Occipital lobe (tissue), 2 donors: ENCODE results near the gene AKT1. TPM values are rescaled to one million over a fixed set of nuclear protein-coding genes. Genes with fewer than 3 reads are reported as not detected.
"Not testable (repeated sequence)": the region's sequence is repeated elsewhere in the genome, so short reads cannot be mapped to it uniquely, and the experiment has no call there.

Source experiments
- DNase-seq: peaks from one replicate; lab custom pipeline; 2025; lab: John Stamatoyannopoulos, UW
- total RNA-seq: library from RNA; depleted of rRNA; stranded (reverse); fragments of >200 nt; gene quantifications from one replicate; pipeline ENCODE4 v1.2.3, GENCODE V29; 2014

Gene AKT1
- total RNA-seq, 1 donor from 2014 or later, result 102 TPM

GRCh38 chr14:104739546-104740516, 55.7 kb downstream of the AKT1 start:
- DNase-seq, result no peak

DNA sequence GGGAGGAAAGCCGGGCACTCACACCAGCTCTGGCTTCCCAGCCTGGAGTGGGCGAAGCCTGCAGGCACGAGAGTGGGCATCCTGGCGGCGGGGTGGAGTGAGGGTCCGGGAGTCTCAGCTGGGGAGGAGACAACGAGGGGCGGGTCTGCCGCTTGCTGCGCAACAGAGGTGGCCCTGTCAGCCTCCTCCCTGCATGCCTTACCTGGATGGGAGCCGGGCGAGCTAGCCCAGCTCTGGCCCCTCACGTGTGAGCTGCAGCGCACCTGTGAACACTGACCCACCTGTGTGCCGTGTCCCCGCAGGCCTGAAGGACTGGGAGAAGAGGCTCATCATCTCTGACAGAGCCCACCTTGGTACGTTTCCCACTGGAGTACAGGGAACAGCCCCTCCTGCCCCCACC, 56.5 kb downstream of the AKT1 start:
- no peak for DNase-seq

- DNase-seq, result no peak
Measured at GRCh38 chr14:104738375-104739019, 57.1 kb downstream of the AKT1 start.

GRCh38 chr14:104735830-104736642, 59.5 kb downstream of the AKT1 start:
- peak; percentile 51 for DNase-seq

DNA sequence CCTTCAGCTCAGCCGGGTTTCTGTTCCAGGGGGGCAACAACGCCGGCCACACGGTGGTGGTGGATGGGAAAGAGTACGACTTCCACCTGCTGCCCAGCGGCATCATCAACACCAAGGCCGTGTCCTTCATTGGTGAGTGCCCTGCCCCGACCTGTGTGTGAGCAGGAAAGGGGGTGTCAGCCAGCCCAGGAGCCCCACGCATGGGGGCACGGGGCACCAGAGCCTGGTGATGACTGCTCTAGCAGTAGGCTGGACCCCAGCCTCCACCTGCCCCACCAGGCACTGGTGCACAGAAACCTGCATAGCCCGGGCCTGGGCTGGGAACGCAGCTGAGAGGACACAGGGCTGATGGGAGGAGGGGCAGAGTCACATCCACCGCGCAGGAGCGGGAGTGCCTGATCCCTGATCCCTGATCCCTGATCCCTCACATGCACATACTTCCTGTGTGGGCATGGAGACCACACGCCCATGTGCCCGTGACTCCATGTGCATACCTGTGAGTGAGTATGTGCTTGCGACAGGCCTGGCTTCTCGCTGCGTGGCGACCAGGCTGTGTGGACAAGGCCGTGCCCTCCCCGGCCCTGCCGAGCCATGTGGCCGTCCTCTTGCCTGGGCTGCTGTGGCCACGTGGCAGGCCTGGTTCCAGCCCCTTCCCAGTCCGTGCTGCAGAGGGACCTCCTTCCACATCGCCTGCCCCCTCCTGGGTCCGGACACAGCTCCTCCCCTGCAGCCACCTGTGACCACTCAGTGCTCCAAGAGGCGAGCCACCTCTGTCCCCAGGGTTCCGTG, 60.4 kb downstream of the AKT1 start:
- DNase-seq, result no peak

GRCh38 chr14:104734601-104734990, 61.0 kb downstream of the AKT1 start:
- DNase-seq, result no peak

DNA sequence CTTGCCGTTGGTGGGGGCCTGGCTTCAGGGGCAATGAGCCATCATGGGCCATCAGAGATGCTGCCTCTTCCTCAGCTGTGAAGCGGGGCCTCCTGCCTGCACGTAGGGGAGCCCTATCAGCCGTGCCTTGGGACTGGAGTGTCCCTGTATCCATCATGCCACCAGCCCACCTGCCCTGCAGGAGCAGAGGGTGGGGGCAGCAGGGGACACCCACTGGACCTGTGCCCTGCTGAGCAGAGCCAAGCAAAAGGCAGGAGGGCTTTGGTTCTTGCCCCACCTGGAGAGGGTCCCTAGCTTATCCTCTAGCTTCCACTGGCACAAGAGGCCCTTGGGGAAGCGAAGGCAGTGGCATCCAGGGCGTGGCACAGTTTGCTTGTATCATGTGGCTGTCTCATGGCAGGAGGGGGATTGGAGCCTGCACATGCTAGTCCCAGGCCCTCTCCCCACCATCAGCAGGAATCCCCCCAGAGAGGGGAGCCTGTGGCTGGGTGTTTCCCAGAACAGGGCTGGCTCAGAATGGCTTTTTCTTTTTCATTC, 61.4 kb downstream of the AKT1 start:
- DNase-seq, result no peak

DNA sequence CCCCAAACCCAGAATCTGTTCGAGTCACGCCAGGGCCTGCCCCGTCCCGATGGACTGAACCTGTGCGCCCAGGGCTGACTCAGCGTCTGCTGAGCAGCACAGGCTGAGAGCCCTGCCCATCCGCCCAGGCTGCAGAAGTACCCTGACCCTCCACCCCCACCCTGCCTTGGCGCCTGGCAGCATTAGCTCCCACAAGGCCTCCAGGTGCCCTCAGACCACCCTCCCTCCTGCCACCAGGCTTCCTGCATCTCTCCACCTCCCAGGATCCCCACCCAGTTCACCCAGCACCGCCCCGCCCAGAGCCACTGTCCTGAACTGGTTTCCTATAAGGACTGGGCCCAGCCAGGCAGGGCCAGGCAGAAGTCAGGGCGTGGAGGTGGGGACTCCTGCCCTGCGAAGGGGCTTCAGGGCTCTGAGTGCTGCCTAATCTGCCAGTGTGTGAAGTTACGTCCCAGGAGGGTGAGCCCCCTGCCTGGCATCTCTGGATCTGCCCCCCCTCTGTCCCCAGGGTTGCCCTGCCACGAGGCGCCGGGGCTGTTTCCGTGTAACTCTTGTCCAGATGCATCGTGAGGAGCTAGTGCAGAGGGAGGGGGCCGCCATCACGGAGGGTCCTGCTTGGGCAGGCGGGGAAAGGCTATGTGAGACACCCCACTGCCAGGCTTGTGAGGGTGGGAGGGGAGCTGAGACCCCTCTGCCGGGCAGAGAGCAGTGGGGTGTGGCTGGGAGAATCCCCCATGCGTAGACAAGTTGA, 62.4 kb downstream of the AKT1 start:
- no peak for DNase-seq

DNA sequence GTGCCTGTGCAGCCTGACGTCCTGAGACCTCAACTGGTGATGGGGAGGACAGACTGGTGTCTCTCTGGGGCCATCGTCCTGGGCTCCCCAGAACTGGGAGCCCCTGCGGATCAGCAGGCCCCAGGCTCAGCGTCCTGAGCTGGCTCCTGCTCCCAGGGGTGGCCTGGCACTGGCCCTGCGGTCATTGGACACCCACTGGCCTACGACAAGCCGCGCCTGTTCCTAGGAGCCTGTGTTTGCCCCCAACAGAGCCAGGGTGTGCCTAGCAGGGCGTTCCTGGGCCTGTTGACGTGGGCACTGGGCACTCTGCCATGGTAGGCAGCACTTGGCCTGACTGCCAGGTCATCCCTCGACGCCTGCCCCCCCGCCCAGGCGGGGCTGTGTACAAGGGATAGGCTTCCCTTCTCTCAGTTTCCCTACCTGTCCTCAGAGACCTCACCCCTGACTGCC, 63.2 kb downstream of the AKT1 start:
- DNase-seq, result no peak

GRCh38 chr14:104731320-104732294, 63.9 kb downstream of the AKT1 start:
- no peak for DNase-seq

- DNase-seq, result no peak
Measured at GRCh38 chr14:104730487-104730886, 65.1 kb downstream of the AKT1 start.

DNA sequence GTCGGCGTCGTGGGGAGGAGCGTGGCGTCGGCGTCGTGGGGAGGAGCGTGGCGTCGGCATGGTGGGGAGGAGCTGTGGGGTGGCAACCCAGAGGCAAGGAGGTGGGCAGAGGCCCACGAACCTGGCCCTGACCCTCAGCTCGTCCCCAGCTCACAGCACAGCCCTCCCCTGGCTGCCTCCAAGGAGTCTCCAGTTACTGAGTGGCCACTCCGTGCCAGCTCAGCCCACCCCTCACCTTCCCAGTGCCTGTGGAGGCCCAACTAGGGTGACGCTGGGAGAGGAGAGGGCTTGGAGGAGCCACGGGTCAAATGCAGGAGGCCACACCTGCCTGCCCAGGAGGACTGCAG, 65.7 kb downstream of the AKT1 start:
- no peak for DNase-seq

DNA sequence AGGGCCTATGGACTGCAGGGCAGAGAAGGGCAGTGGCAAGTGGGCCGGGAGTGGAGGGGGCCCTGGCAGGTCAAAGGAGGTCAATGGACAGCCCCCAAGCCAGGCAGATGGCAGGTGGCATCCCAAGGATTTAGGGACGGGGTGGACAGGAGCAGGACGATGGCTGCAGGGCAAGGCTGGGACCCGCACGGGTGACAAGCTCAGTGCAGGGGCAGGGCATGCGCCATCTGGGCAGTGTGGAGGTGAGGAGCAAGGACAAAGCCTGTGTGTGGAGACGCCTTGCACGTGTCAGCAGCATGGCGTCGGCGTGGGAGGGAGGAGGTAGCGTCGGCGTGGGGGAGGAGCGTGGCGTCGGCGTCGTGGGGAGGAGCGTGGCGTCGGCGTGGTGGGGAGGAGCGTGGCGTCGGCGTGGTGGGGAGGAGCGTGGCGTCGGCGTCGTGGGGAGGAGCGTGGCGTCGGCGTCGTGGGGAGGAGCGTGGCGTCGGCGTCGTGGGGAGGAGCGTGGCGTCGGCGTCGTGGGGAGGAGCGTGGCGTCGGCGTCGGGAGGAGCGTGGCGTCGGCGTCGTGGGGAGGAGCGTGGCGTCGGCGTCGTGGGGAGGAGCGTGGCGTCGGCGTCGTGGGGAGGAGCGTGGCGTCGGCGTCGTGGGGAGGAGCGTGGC, 66.2 kb downstream of the AKT1 start:
- DNase-seq, result not testable (repeated sequence)

DNA sequence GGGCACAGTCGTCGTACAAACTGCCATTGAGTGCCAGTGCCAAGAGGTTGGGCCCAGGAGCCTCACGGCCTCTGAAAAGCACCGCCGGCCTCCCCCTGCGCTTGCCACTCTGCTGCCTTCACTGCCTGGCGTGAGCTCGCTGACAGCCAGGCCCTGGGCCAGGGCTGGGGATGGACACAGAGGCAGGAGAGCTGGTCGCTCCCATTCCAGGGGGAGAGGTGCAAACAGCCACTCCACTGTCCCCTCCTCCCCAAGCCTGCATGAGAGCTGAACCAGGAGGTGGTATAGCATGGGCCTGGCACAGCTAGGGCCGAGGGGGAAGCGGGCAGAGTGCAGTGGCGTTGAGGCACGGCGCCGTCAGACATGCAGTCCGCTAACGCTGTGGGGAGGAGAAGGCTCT, 66.9 kb downstream of the AKT1 start:
- no peak for DNase-seq

DNA sequence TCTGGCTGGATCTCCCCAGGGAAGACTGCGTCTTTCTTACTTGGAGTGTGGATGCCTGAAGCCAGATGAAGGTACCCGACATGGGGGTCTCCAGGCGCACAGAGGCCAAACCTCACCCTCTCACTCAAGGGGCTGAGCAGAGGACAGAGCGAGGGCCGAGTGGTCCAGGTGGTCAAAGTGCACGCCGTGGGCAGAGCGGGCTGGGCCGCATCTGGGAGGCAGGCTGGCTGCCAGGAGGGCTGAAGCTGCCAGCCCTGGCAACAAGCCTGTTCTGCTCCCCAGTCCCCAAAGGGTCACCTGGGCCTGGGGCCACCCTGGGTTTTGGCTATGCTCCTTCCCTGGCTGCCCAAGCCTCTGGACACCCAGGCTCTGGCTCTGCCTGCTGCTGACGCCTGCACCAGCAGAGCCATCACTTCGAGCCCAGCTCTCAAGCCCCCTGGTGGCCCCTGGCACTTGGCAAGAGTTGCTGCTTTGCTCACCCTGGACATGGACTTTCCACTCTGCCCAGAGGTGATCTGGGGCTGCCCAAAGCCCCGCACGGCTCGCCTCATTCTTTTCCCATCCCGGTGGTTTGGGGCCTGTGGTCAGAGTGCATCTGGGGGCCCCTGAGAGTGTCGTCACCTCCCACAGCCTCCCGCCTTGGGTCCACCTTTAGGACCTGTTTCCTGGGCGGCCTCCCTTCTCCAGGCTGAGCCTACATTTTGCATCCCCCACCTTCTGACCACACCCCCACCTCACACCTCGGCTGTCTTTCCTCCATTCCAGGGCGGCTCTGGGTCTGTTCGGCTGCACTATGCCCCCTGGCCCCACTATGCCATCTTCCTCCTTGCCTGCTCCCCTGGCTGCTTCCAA, 68.7 kb downstream of the AKT1 start:
- no peak for DNase-seq

GRCh38 chr14:104725772-104726548, 69.6 kb downstream of the AKT1 start:
- no peak for DNase-seq
